Vagina (tissue), 2 donors: ENCODE data around the gene HORMAD2. TPM values are rescaled to one million over a fixed set of nuclear protein-coding genes. Genes with fewer than 3 reads are reported as not detected.

Experiments
- DNase-seq, 2 donors: peaks; one replicate each; pipeline ENCODE4 v3.0.0-alpha.2; 2017; ENCODE audit errors: extremely low spot score in 2 of 2
- H3K27ac ChIP-seq: fragments of 200-600 bp; sonication (generic); one replicate; pipeline ENCODE4 v1.5.1; 2019
- H3K27me3 ChIP-seq: fragments of 200-600 bp; sonication (generic); one replicate; pipeline ENCODE4 v1.5.1; 2019
- H3K36me3 ChIP-seq, 2 donors: fragments of 200-600 bp; sonication (generic); one replicate each; pipeline ENCODE4 v1.5.1; 2017 to 2019
- H3K4me1 ChIP-seq: fragments of 200-600 bp; sonication (generic); one replicate; pipeline ENCODE4 v1.5.1; 2019
- H3K4me3 ChIP-seq, 2 donors: fragments of 200-600 bp; sonication (generic); 1 replicate in 1 of 2; 2 replicates in 1 of 2; pipeline ENCODE4 v1.5.1; 2016 to 2019
- H3K9me3 ChIP-seq: fragments of 200-600 bp; sonication (generic); one replicate; pipeline ENCODE4 v1.5.1; 2019
- CTCF ChIP-seq, 3 experiments: fragments of 450-650 bp in 2 of 3; fragments of 200-600 bp in 1 of 3; sonication (generic) in 1 of 3; IDR thresholded peaks; one replicate each; pipeline ENCODE4 v1.5.1; 2017 to 2019; ENCODE audit warnings: antibody characterized with exemption in 3 of 3, mild to moderate bottlenecking in 2 of 3, moderate library complexity in 2 of 3
- POLR2A ChIP-seq, 2 donors: fragments of 450-650 bp; IDR thresholded peaks; one replicate each; pipeline ENCODE4 v1.6.1; 2017; ENCODE audit warnings: antibody characterized with exemption in 2 of 2, mild to moderate bottlenecking in 2 of 2, moderate library complexity in 2 of 2
- POLR2AphosphoS5 ChIP-seq, 2 donors: sonication (generic); formaldehyde crosslinking; IDR thresholded peaks; one replicate each; pipeline ENCODE4 v1.9.0; 2017; ENCODE audit warnings: antibody characterized with exemption in 2 of 2, mild to moderate bottlenecking in 2 of 2, low read depth in 1 of 2; ENCODE audit not compliant: insufficient read depth in 1 of 2
- intact Hi-C: fragments of 100-400 bp; cut with DNase I; formaldehyde crosslinking; loops from one replicate; pipeline ENCODE4 v1.15.1; 2023
- total RNA-seq: library from RNA; depleted of rRNA; stranded (reverse); fragments of >200 nt; gene quantifications from one replicate; pipeline ENCODE4 v1.2.3, GENCODE V29; 2016

Gene HORMAD2
- total RNA-seq, 1 donor from 2014 or later: not detected

DNA sequence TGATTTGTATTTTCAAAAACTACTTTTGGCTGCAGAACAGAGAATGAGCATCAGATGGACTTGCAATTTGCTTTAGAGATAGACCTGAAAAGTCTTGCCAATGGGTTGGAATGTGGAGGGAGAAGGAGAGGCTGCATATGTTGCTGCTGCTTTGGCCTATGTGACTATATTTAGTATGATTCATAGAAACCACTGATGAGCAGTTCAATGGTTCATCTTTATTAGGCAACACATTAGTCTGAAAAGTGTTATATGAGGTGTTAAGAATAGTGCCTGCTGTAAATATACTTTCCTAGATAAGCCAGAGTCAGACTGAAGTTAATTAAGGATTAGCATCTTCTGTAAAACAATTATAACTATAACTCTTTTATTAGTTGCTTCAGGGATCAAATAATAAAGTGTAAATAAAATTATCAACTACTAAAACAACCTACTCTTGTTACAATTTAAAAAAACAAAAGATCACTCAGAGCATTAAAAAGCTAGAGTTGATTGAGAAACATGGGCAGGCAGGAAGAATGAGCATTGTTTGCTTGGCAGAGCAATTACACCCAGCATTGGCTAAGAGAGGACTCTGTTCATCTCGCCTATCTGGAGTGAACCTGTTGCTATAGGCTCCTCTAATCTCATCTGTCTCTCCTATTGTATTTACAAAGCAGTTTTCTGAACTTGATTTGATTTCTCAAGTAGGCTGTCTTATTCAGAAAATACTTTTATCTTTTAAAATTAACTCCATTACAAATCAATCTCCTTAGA lies 36.3 kb downstream of the HORMAD2 start:
- no peaks in the 10 kb centered on the region for H3K27me3 ChIP-seq
- TF ChIP-seq POLR2AphosphoS5 (IDR thresholded peaks at IDR 0.05; ENCODE audit: insufficient read depth in 1 of 2, low read depth in 1 of 2) (no peak), POLR2A (IDR thresholded peaks at IDR 0.05) (no peak), CTCF (IDR thresholded peaks at IDR 0.05) (no peak)
- intact Hi-C loops: no loop called here
- H3K4me3 ChIP-seq: no peak overlapping the region
- H3K4me1 ChIP-seq: no peaks in the 10 kb centered on the region
- DNase-seq: no peak
- no peak overlapping the region for H3K27ac ChIP-seq
- H3K36me3 ChIP-seq: no peaks in the 10 kb centered on the region
- H3K9me3 ChIP-seq: no peaks in the 10 kb centered on the region

GRCh38 chr22:30117256-30117655 lies 37.0 kb downstream of the HORMAD2 start:
- H3K4me1 ChIP-seq: no peaks in the 10 kb centered on the region
- no peak overlapping the region for H3K4me3 ChIP-seq
- DNase-seq: no peak
- H3K9me3 ChIP-seq: no peaks in the 10 kb centered on the region
- TF ChIP-seq CTCF (IDR thresholded peaks at IDR 0.05) (no peak), POLR2AphosphoS5 (IDR thresholded peaks at IDR 0.05; ENCODE audit: insufficient read depth in 1 of 2, low read depth in 1 of 2) (no peak), POLR2A (IDR thresholded peaks at IDR 0.05) (no peak)
- no peaks in the 10 kb centered on the region for H3K36me3 ChIP-seq
- no peaks in the 10 kb centered on the region for H3K27me3 ChIP-seq
- intact Hi-C loops: no loop called here
- no peak overlapping the region for H3K27ac ChIP-seq

DNA sequence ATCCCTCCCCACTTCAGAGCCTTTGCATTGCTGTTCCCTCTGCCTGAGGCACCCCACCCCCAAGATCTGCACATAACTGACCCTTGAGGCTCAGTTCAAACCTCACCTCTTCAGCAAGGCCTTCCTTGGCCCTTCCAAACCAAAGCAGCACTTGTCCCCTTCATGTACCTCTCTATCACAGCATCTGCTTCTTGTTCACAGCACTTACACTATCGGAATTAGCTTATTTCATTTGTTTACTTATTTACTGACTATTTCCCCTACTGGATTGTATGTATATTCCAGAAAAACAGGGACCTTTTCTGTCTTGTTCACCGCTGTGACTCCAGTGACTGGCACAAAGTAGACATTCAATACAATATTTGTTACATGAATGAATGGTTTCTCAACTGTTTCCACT lies 38.0 kb downstream of the HORMAD2 start:
- Histone ChIP-seq H3K4me3 (no peak overlapping the region), H3K27me3 (no peaks in the 10 kb centered on the region), H3K9me3 (no peaks in the 10 kb centered on the region), H3K36me3 (no peaks in the 10 kb centered on the region), H3K27ac (no peak overlapping the region), H3K4me1 (no peaks in the 10 kb centered on the region)
- TF ChIP-seq POLR2AphosphoS5 (IDR thresholded peaks at IDR 0.05; ENCODE audit: insufficient read depth in 1 of 2, low read depth in 1 of 2) (no peak), CTCF (IDR thresholded peaks at IDR 0.05) (no peak), POLR2A (IDR thresholded peaks at IDR 0.05) (no peak)
- intact Hi-C loops: no loop called here
- no peak for DNase-seq

- intact Hi-C loops: no loop called here
- no peak for DNase-seq
- Histone ChIP-seq H3K36me3 (no peaks in the 10 kb centered on the region), H3K4me3 (no peak overlapping the region), H3K9me3 (no peaks in the 10 kb centered on the region), H3K4me1 (no peaks in the 10 kb centered on the region), H3K27ac (no peak overlapping the region), H3K27me3 (no peaks in the 10 kb centered on the region)
- TF ChIP-seq CTCF (IDR thresholded peaks at IDR 0.05) (no peak), POLR2A (IDR thresholded peaks at IDR 0.05) (no peak), POLR2AphosphoS5 (IDR thresholded peaks at IDR 0.05; ENCODE audit: insufficient read depth in 1 of 2, low read depth in 1 of 2) (no peak)
Observed at GRCh38 chr22:30121960-30122359, 41.7 kb downstream of the HORMAD2 start.

GRCh38 chr22:30123463-30123862 lies 43.2 kb downstream of the HORMAD2 start:
- Histone ChIP-seq H3K4me3 (no peak overlapping the region), H3K27ac (no peak overlapping the region), H3K4me1 (no peaks in the 10 kb centered on the region), H3K27me3 (no peaks in the 10 kb centered on the region), H3K9me3 (no peaks in the 10 kb centered on the region), H3K36me3 (no peaks in the 10 kb centered on the region)
- intact Hi-C loops: no loop called here
- no peak for TF ChIP-seq POLR2A (IDR thresholded peaks at IDR 0.05)
- no peak for TF ChIP-seq POLR2AphosphoS5 (IDR thresholded peaks at IDR 0.05; ENCODE audit: insufficient read depth in 1 of 2, low read depth in 1 of 2)
- TF ChIP-seq CTCF (IDR thresholded peaks at IDR 0.05): no peak
- DNase-seq: no peak
